Endothelial cell of umbilical vein (primary cell): ENCODE data around the gene HUS1. TPM values are rescaled to one million over a fixed set of nuclear protein-coding genes. Genes with fewer than 3 reads are reported as not detected.

Source experiments
- BruUV-seq: library from RNA; stranded (reverse); fragments of 400-500 nt; replicated peaks from 2 replicates; lab custom pipeline; 2021; lab: Mats Ljungman, UMichigan
- CTCF ChIA-PET: fragments of 300-600, 350-600 bp; sonication (Branson Sonifier 250); formaldehyde crosslinking; loops from one replicate; lab custom pipeline; 2021; ENCODE audit warnings: antibody characterized with exemption, inconsistent platforms; lab: Charles Lee
- POLR2A ChIA-PET: fragments of 300-600, 350-600 bp; sonication (Branson Sonifier 250); formaldehyde crosslinking; loops from one replicate; lab custom pipeline; 2021; ENCODE audit warnings: antibody characterized with exemption, inconsistent platforms; lab: Charles Lee
- DNase-seq: peaks from one replicate; pipeline ENCODE4 v3.0.0-alpha.2; 2011; ENCODE audit warnings: low read depth, low spot score
- FAIRE-seq: peaks from 2 replicates; lab custom pipeline; 2011; peaks lifted over from hg19 to GRCh38; lab: Jason Lieb, UNC
- H2AFZ ChIP-seq: 2 replicates; pipeline ENCODE4 v1.6.0; 2012; ENCODE audit warnings: low read depth, low read length, control low read depth, inconsistent platforms
- H3K27ac ChIP-seq: 2 replicates; pipeline ENCODE4 v1.5.1; 2011; ENCODE audit warnings: low read depth, mild to moderate bottlenecking, control low read depth, low read length, moderate library complexity; ENCODE audit not compliant: insufficient read depth
- H3K27me3 ChIP-seq, 2 experiments: 2 replicates each; pipeline versions ENCODE4 v1.6.0 to v1.6.1; 2011; ENCODE audit warnings: low read length in 2 of 2, mixed read lengths in 1 of 2; ENCODE audit not compliant: control insufficient read depth in 2 of 2, insufficient read depth in 2 of 2
- H3K36me3 ChIP-seq, 2 experiments: 2 replicates in 1 of 2; 3 replicates in 1 of 2; pipeline ENCODE4 v1.5.1; 2011; ENCODE audit warnings: low read length in 2 of 2, mild to moderate bottlenecking in 1 of 2, moderate library complexity in 1 of 2; ENCODE audit not compliant: control insufficient read depth in 2 of 2, insufficient read depth in 2 of 2; ENCODE audit errors: extremely low read depth in 1 of 2
- H3K4me1 ChIP-seq: 3 replicates; pipeline ENCODE4 v1.5.1; 2011; ENCODE audit warnings: mild to moderate bottlenecking, low read length; ENCODE audit not compliant: control insufficient read depth, insufficient read depth; ENCODE audit errors: extremely low read depth
- H3K4me2 ChIP-seq: 2 replicates; pipeline ENCODE4 v1.6.1; 2011; ENCODE audit warnings: low read length, control low read depth, mixed read lengths; ENCODE audit not compliant: insufficient read depth
- H3K4me3 ChIP-seq, 3 experiments: fragments of 200-600 bp in 1 of 3; sonication (generic), shearing (Covaris generic) in 1 of 3; replicated peaks in 1 of 3; 2 replicates each; pipeline ENCODE4 v1.5.1; 2011 to 2016; ENCODE audit warnings: control low read depth in 3 of 3, low read length in 3 of 3, mild to moderate bottlenecking in 2 of 3, inconsistent platforms in 1 of 3, low read depth in 1 of 3, moderate library complexity in 1 of 3; ENCODE audit not compliant: insufficient read depth in 1 of 3
- H3K79me2 ChIP-seq: 2 replicates; pipeline ENCODE4 v1.6.0; 2012; ENCODE audit warnings: low read length, inconsistent platforms; ENCODE audit not compliant: control insufficient read depth, insufficient read depth
- H3K9ac ChIP-seq: replicated peaks from 2 replicates; pipeline ENCODE3; 2011; ENCODE audit warnings: low read length, control low read depth; ENCODE audit not compliant: insufficient read depth; ENCODE audit errors: extremely low read depth
- H3K9me1 ChIP-seq: replicated peaks from 3 replicates; pipeline ENCODE4 v1.6.0; 2011; ENCODE audit warnings: mild to moderate bottlenecking, low read length; ENCODE audit not compliant: control insufficient read depth, insufficient read depth; ENCODE audit errors: extremely low read depth
- H3K9me3 ChIP-seq: replicated peaks from 2 replicates; pipeline ENCODE4 v1.5.1; 2012; ENCODE audit warnings: low read length, inconsistent platforms; ENCODE audit not compliant: control insufficient read depth, insufficient read depth
- H4K20me1 ChIP-seq: replicated peaks from 2 replicates; pipeline ENCODE3; 2011; ENCODE audit warnings: mild to moderate bottlenecking, low read length; ENCODE audit not compliant: control insufficient read depth, insufficient read depth; ENCODE audit errors: extremely low read depth
- EZH2 ChIP-seq: IDR thresholded peaks from 2 replicates; pipeline ENCODE4 v1.6.1; 2012; ENCODE audit warnings: borderline replicate concordance, low read depth, mild to moderate bottlenecking, moderate library complexity, low read length, inconsistent platforms; ENCODE audit not compliant: severe bottlenecking
- FOS ChIP-seq: IDR thresholded peaks from 2 replicates; pipeline ENCODE4 v1.6.1; 2011; ENCODE audit warnings: mild to moderate bottlenecking, low read length, moderate library complexity, borderline replicate concordance; ENCODE audit not compliant: insufficient read depth
- GATA2 ChIP-seq: IDR thresholded peaks from 2 replicates; pipeline ENCODE4 v1.7.0; 2011; ENCODE audit warnings: low read depth, mild to moderate bottlenecking, moderate library complexity, mixed read lengths, low read length; ENCODE audit not compliant: insufficient read length, insufficient read depth
- JUN ChIP-seq: IDR thresholded peaks from 2 replicates; pipeline ENCODE4 v1.6.1; 2011; ENCODE audit warnings: borderline replicate concordance, low read depth; ENCODE audit not compliant: insufficient read length, insufficient read depth
- MAX ChIP-seq: IDR thresholded peaks from 2 replicates; pipeline ENCODE4 v1.6.1; 2011; ENCODE audit not compliant: insufficient read depth, insufficient read length
- MYC ChIP-seq: IDR thresholded peaks from one replicate; pipeline ENCODE4 v1.6.1; 2011; ENCODE audit warnings: mild to moderate bottlenecking, low read depth, low read length
- POLR2A ChIP-seq: IDR thresholded peaks from 2 replicates; pipeline ENCODE4 v1.6.1; 2012; ENCODE audit warnings: low read depth, mild to moderate bottlenecking, control low read depth, low read length
- POLR2AphosphoS5 ChIP-seq: IDR thresholded peaks from 2 replicates; pipeline ENCODE4 v1.6.1; 2012; ENCODE audit warnings: low read depth, mild to moderate bottlenecking, control low read depth, low read length, moderate library complexity; ENCODE audit not compliant: insufficient read depth
- dilution Hi-C: fragments of 300-500 bp; cut with MboI; formaldehyde crosslinking; loops from one replicate; pipeline ENCODE4 v1.15.0; 2019; ENCODE audit warnings: low sequenced_read_pairs; ENCODE audit not compliant: extremely low pct_ligation_motif_present
- intact Hi-C: fragments of 100-400 bp; cut with micrococcal nuclease; formaldehyde crosslinking; loops from one replicate; pipeline ENCODE4 v1.10.0; 2022
- polyA plus RNA-seq, 4 experiments: library from polyadenylated mRNA; depleted of rRNA in 3 of 4; stranded (reverse) in 3 of 4; unstranded in 1 of 4; fragments of >200 nt; gene quantifications; 2 replicates each; pipeline versions ENCODE4 v1.2.1 to v1.2.3, GENCODE V29; 2011 to 2012; ENCODE audit warnings: missing spikeins in 1 of 4
- total RNA-seq: library from RNA; stranded (reverse); gene quantifications from 2 replicates; pipeline ENCODE4 v1.2.3, GENCODE V29; 2021
- TF ChIP-seq, protein P1 (sequence below), 2 donors: IDR thresholded peaks; 1 replicate in 1 of 2; 2 replicates in 1 of 2; pipeline ENCODE4 v1.5.1; 2011; ENCODE audit warnings: low read length in 2 of 2, mild to moderate bottlenecking in 2 of 2, moderate library complexity in 2 of 2, control low read depth in 1 of 2, inconsistent platforms in 1 of 2, low read depth in 1 of 2; ENCODE audit not compliant: insufficient read depth in 1 of 2; ENCODE audit errors: extremely low read depth in 1 of 2

The HUS1 gene
- total and polyA plus RNA-seq, 2 donors (not counting 3 experiments of a cell fraction or from before 2014, with no cell fraction given) = 21.4 to 49.7 TPM

GRCh38 chr7:48016641-48017040 lies 37.2 kb upstream of the HUS1 start:
- H3K4me2 ChIP-seq = no peak overlapping the region
- intact Hi-C loops (no loop called here), dilution Hi-C loops (no loop called here)
- ChIA-PET CTCF (interaction anchor here (1.1 kb wide), 1 partner anchor 25 kb away, joined by 3 read pairs; no protein-coding TSS in a partner anchor), POLR2A (no interaction called here)
- FAIRE-seq (no peak), DNase-seq (no peak)
- no peaks in the 10 kb centered on the region for H3K36me3 ChIP-seq
- H3K79me2 ChIP-seq = no peaks in the 10 kb centered on the region
- H3K9me3 ChIP-seq = no peaks in the 10 kb centered on the region
- H3K27me3 ChIP-seq = peaks cover 0 to 3% of the 10 kb centered on the region in 2 experiments
- no peak overlapping the region for H3K9ac ChIP-seq
- H3K9me1 ChIP-seq = no peaks in the 10 kb centered on the region
- H4K20me1 ChIP-seq = no peaks in the 10 kb centered on the region
- H3K4me1 ChIP-seq = no peaks in the 10 kb centered on the region
- BruUV-seq = no TSS peak
- no peak overlapping the region for H2AFZ ChIP-seq
- TF ChIP-seq POLR2A = no peak
- no peak for TF ChIP-seq MYC
- TF ChIP-seq MAX = no peak
- no peak for TF ChIP-seq JUN
- no peak for TF ChIP-seq POLR2AphosphoS5
- TF ChIP-seq EZH2 = no peak
- TF ChIP-seq, protein P1, sequence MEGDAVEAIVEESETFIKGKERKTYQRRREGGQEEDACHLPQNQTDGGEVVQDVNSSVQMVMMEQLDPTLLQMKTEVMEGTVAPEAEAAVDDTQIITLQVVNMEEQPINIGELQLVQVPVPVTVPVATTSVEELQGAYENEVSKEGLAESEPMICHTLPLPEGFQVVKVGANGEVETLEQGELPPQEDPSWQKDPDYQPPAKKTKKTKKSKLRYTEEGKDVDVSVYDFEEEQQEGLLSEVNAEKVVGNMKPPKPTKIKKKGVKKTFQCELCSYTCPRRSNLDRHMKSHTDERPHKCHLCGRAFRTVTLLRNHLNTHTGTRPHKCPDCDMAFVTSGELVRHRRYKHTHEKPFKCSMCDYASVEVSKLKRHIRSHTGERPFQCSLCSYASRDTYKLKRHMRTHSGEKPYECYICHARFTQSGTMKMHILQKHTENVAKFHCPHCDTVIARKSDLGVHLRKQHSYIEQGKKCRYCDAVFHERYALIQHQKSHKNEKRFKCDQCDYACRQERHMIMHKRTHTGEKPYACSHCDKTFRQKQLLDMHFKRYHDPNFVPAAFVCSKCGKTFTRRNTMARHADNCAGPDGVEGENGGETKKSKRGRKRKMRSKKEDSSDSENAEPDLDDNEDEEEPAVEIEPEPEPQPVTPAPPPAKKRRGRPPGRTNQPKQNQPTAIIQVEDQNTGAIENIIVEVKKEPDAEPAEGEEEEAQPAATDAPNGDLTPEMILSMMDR (IDR thresholded peaks at IDR 0.05; ENCODE audit: extremely low read depth in 1 of 2, insufficient read depth in 1 of 2, low read depth in 1 of 2, low read length in 2 of 2) = no peak
- no peak for TF ChIP-seq GATA2
- no peak for TF ChIP-seq FOS
- no peak overlapping the region for H3K27ac ChIP-seq
- H3K4me3 ChIP-seq = no peak overlapping the region
